GM19395 (cell line): ENCODE data around the gene SLF2.
A peak's percentile ranks its signal among the peaks of the same experiment; 100 is the strongest.
"Not testable (repeated sequence)": the region's sequence is repeated elsewhere in the genome, so short reads cannot be mapped to it uniquely, and the experiment has no call there.

ENCODE experiments used
- ATAC-seq: cut with Tn5 transposase; IDR thresholded peaks from one replicate; pipeline ENCODE4 v1.9.1; 2021; ENCODE audit warnings: mild to moderate bottlenecking, moderate library complexity; ENCODE audit not compliant: unreplicated experiment

Gene SLF2

DNA sequence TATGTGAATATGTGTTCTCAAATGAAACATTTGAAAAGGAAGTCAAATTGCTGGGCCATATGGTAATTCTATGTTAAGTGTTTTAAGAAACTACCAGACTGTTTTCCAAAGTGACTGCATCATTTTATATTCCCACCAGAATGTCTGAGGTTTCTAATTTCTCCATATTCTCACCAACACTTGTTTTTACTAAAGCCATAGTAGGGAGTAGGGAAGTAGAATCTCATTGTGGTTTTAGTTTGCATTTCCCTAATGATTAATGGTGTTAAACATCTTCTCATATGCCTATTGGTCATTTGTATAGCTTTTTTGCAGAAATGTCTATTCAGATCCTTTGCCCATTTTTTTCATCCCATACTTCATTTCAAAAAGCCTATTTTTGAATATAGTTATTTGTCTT is 47.5 kb downstream of the SLF2 start:
- ATAC-seq: no peak

DNA sequence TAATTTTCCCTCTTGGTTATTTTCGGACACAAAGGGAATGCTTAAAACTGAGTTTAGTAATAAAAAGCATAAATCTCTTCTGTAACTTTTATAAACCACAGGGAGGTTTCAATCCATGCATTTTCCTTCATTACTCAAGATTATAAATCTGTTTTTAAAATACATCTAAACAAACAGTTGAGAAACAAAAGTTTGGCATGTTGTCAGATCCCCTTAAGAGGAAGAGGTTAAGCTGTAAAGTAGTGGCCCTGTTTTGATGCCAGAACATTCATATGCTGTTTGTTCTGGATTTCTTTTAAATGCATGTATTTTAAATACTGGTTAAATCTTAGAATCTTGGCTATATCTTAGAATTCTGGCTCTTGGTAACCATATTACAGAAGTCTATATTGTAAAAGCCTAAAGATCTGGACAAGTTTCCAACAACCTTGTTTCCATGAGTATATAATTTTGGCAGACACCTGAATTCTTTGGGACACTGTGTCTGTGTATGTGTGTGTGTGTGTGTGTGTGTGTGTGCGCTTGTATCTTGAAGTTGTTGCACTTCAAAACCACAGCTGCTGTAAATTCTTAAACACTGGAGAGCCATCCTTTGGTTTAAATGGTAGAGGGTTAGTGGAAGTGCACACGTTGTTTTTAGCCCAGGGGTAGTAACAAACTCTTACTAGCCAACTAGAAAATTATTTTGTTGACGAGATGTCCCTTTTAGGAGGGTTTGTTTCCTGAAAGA is 49.8 kb downstream of the SLF2 start:
- ATAC-seq: no peak

GRCh38 chr10:100963826-100964225 is 51.1 kb downstream of the SLF2 start:
- no peak for ATAC-seq

GRCh38 chr10:100965820-100966219 is 53.1 kb downstream of the SLF2 start:
- no peak for ATAC-seq

- no peak for ATAC-seq
These were observed 54.1 kb downstream of the SLF2 start for GRCh38 chr10:100966887-100967286.

GRCh38 chr10:100967332-100967731 is 54.6 kb downstream of the SLF2 start:
- no peak for ATAC-seq

- ATAC-seq: no peak
These were observed 55.4 kb downstream of the SLF2 start for GRCh38 chr10:100968062-100968736.

- no peak for ATAC-seq
These were observed 56.1 kb downstream of the SLF2 start for GRCh38 chr10:100968863-100969186.

DNA sequence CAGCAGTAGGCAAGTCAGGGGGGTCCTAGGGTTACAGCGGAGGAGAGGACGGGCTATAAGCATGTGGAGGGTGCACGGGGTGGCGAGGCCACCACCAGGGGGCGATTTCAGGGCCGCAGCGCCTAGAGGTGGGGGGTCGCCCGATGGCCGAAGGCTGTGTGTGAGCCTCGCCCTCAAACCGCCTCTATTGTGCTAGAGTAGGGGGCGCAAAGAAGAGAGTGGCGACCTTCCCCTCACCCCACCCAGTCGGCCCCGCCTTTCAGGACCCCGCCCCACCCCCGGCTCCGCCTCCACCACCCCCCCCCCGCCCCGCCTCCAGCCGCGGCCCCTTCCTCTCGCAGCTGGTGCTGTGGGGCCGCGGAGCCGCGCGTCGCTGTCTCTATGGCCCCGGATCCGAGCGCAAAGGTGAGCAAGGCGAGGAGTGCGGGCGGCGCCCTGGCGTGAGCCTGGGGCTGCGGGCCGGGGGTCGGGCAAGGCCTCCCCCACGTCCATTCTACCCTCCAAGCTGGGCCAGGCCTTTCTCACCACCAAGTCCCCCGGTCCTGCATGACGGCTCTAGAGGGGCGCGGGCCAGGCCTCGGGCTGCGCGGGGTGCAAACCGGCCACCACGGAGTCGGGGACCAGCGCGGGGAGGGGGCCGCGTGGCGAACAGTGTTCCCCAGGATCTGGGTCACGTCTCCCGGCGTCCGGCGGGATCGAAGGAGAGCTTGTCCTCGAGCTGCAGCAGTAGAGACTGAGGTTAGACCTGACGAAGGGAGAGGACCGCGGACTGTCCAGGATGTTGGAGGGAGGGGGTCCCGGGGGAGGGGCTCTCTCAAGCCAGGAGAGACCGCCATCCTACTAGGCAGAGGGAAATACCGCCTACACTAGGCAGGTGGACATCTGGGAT is 56.7 kb downstream of the SLF2 start, which contains the start of gene SEMA4G:
TSS of gene SEMA4G (plus strand) at position 318 of the 889 bp plus-strand sequence. CDS start 3,409 bp downstream, outside the sequence.
- peak; percentile 63 for ATAC-seq

DNA sequence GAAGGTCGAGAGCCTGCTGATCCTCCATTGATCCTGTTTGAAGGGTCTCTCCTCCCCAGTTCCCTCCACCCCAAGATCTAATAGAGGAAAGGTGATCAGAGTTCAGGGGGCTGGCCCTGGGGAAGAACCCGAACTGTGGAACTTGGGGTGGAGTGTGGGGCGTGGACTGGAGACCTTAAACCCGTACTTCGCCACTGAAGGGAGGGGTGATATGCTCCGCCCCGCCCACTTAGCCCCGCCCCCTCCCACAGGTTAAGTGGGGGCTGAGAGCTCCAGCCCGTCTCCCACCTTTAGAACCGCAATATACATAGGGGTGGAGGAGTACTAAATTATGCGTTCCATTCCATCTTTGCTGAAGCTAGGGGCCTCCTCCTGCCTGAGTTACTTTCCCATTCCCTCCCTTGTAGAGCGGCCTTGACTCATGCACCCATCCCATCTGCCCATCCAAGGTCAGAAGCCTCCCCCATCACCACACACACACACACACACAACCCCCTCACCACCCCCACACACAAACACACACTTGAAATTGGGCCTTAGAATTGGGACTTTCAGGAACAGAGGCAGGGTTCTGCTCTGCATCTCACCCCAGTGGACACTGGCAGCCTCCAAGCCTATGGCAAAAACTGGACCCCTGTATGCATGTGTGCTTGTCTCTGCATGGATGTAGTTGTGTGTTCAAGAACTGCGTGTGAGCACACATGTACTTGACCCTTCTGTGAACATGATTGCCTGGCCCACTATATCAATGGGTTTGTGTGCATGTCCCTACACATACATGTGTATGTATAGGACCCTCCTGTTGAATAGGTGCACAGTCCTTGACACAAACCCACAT is 57.5 kb downstream of the SLF2 start:
- no peak for ATAC-seq

DNA sequence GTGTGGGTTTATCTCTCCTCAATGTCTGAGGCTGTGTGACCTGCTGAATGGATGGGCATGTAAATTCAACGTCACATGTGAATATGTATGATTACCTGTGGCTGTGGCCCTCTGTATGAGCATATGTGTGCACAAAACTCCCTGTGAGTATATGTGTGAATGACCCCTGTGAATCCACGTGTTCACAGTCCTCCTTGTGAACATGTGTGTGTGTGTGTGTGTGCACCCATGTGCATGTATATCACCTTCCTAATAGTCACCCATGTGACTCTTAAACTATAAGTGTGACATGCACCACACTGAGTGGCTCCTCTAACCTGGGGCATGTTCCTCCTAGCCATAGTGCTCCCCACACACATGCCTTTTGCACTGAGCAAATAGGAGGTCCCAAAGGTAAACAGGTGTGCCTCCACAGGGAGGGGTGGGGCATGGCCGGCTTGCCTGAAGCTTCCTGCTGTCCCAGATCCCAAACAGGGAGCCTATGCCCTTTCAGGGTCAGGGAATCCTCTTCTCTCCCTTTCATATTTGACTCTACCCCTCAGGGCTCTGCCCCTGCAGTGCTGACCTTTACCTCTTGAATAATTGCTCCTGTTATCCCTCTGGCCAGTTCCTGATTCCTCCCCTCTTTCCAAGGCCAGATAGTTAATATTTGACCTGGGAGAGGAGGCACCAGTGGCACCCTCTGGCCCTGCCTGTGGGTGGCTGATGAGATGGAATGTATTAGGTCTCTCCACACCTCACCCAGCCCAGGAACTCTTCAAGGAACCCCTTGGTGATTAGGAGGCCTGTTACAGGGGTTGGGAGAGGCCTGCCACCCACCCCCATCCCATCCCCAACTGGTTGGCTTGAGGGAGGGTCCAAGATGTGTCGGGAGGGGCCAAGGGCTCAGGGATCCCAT is 58.4 kb downstream of the SLF2 start:
- no peak for ATAC-seq

DNA sequence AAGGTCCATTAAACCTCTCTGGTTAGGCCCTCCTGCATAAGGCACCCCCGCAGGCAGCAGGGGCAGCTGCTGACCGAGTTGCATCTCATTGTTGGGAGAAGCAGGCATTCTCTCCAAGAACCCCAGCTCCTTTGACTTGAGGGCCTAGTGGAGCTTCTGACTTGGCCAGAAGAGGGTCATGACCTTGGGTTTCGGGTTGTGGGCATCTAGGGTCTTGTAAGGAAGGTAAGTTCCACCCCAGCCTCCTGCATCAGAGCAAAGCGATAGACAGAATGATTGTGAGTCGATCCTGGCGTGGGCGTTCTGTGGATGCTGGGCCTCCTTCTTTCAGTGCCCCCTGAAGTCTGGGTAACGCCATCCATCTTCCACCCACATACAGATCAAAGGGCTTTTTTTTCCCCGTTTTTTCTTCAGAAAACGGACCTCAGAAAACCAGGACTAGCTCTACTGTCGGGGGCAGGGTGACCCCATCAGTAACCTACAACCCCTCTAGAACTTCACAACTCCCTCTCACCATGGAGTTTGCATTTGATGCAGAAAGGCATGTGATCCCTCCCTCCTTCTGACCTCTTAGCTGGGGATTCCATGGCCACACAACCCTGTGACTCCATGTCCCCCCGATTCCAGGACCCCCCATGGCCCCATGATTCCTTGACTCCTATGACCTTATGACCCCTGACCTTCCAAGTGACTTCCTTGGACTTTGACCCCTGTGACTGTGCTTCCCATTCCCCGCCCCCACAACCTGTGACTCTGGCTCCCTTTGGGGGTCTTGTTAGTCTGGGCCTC is 59.5 kb downstream of the SLF2 start:
- ATAC-seq: no peak

DNA sequence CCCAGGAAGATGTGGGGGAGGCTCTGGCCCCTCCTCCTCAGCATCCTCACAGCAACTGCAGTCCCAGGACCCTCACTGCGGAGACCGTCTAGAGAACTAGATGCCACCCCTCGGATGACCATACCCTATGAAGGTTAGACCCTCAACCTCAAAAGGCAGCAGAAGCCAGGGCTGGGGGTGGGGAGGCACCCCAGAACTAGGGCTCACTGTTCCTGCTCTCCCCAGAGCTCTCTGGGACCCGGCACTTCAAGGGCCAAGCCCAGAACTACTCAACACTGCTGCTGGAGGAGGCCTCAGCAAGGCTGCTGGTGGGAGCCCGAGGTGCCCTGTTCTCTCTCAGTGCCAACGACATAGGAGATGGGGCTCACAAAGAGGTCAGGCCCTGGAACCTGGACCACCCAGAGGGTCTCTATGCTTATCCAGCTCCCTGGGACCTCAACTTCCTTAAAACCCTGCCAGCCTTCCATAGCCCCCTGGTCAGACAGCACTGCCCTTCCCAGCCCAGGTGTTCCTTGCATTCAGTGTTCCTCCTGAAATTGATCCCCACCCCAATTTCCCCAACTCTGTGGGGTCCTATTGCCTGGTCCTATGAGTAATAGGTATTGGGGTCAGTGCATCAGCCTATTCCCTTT is 60.3 kb downstream of the SLF2 start:
- ATAC-seq: no peak

GRCh38 chr10:100975397-100975796 is 62.6 kb downstream of the SLF2 start:
- ATAC-seq: not testable (repeated sequence)

GRCh38 chr10:100976906-100977305 is 64.1 kb downstream of the SLF2 start:
- ATAC-seq: no peak

GRCh38 chr10:100977436-100977835 is 64.7 kb downstream of the SLF2 start:
- no peak for ATAC-seq

- ATAC-seq: no peak
These were observed 65.5 kb downstream of the SLF2 start for GRCh38 chr10:100978121-100978900.

DNA sequence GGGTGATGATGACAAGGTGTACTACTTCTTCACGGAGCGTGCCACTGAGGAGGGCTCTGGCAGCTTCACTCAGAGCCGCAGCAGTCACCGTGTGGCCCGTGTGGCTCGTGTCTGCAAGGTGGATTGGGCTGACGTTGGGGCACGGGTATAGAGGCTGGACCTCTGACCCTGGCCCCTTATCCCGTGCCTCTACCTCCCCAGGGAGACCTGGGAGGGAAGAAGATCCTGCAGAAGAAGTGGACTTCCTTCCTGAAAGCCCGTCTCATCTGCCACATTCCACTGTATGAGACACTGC is 66.1 kb downstream of the SLF2 start:
- ATAC-seq: no peak
